Measurements from ENCODE around the gene RNU5D-1. TPM values are rescaled to one million over a fixed set of nuclear protein-coding genes. Genes with fewer than 3 reads are reported as not detected.

The RNU5D-1 gene
- total RNA-seq, 1 experiment from 2014 or later = not detected

DNA sequence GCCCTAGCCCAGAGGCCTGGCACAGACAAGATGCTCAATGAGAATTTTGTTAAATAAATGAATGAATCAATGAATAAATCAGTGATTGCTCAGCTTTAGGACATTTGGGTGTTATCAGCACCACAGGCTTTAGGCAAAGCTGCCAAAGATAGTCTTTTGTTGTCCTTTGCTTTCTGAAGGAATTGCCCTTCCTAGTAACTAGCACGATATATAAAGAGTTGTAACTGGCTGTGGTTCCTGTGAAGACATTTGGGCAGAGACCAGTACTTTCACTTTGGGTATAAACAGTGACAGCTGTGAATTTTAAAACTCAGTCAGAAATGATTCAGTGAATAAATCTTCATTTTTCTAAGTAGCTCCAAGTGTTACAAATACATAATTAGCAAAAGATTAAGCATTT is 13.3 kb downstream of the RNU5D-1 start (continued):
- TF ChIP-seq, protein P1, sequence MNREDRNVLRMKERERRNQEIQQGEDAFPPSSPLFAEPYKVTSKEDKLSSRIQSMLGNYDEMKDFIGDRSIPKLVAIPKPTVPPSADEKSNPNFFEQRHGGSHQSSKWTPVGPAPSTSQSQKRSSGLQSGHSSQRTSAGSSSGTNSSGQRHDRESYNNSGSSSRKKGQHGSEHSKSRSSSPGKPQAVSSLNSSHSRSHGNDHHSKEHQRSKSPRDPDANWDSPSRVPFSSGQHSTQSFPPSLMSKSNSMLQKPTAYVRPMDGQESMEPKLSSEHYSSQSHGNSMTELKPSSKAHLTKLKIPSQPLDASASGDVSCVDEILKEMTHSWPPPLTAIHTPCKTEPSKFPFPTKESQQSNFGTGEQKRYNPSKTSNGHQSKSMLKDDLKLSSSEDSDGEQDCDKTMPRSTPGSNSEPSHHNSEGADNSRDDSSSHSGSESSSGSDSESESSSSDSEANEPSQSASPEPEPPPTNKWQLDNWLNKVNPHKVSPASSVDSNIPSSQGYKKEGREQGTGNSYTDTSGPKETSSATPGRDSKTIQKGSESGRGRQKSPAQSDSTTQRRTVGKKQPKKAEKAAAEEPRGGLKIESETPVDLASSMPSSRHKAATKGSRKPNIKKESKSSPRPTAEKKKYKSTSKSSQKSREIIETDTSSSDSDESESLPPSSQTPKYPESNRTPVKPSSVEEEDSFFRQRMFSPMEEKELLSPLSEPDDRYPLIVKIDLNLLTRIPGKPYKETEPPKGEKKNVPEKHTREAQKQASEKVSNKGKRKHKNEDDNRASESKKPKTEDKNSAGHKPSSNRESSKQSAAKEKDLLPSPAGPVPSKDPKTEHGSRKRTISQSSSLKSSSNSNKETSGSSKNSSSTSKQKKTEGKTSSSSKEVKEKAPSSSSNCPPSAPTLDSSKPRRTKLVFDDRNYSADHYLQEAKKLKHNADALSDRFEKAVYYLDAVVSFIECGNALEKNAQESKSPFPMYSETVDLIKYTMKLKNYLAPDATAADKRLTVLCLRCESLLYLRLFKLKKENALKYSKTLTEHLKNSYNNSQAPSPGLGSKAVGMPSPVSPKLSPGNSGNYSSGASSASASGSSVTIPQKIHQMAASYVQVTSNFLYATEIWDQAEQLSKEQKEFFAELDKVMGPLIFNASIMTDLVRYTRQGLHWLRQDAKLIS (CRISPR knock-in tag; IDR thresholded peaks at IDR 0.05; ENCODE audit: borderline replicate concordance) = no peak
- TF ChIP-seq ZNF121 (CRISPR knock-in tag; IDR thresholded peaks at IDR 0.05) = no peak
- no peak for TF ChIP-seq ZNF219 (CRISPR knock-in tag; IDR thresholded peaks at IDR 0.05; ENCODE audit: borderline replicate concordance)
- no peak for TF ChIP-seq ZNF416 (CRISPR knock-in tag; IDR thresholded peaks at IDR 0.05)

DNA sequence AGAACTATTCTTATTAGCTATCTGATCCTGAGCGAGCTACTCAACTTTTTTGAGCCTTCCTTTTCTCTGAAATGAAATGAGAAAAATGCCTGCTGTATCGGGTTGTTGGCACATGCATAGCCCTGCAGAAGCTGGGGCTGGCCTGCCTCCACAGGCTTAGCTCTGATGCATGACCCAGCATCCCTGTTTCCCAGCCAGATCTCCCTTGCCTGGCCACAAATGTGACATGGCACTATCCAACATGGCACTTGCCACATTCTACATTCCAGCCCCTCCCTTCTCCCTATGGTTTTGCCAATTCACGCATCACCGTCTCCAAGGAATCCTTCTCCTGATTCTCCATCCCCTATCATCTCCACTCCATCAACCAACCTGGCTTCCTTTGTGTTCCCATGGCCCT is 13.8 kb downstream of the RNU5D-1 start:
- no peak for DNase-seq (ENCODE audit: low spot score)
- peaks cover 4% of the 10 kb centered on the region; the same call in 1 of the 2 replicates for H3K4me1 Mint-ChIP-seq

More for the DNA sequence above, 13.8 kb downstream of the RNU5D-1 start:
- POLR2A ChIA-PET = no interaction called here
- Mint-ChIP-seq H3K27ac (no peak overlapping the region), H3K4me3 (no peak overlapping the region), H3K9me3 (no peaks in the 10 kb centered on the region), H3K36me3 (no peaks in the 10 kb centered on the region), H3K27me3 (ENCODE audit: low read depth) (peaks cover 3% of the 10 kb centered on the region)
- no peak for ATAC-seq
- TF ChIP-seq SMAD3 (CRISPR knock-in tag; IDR thresholded peaks at IDR 0.05; ENCODE audit: borderline replicate concordance) (no peak), TEAD1 (CRISPR knock-in tag; IDR thresholded peaks at IDR 0.05) (no peak), CREB1 (CRISPR knock-in tag; IDR thresholded peaks at IDR 0.05) (no peak), KAT7 (CRISPR knock-in tag; IDR thresholded peaks at IDR 0.05; ENCODE audit: borderline replicate concordance) (no peak), FOXJ3 (CRISPR knock-in tag; IDR thresholded peaks at IDR 0.05; ENCODE audit: borderline replicate concordance) (no peak)
- TF ChIP-seq, protein P2, sequence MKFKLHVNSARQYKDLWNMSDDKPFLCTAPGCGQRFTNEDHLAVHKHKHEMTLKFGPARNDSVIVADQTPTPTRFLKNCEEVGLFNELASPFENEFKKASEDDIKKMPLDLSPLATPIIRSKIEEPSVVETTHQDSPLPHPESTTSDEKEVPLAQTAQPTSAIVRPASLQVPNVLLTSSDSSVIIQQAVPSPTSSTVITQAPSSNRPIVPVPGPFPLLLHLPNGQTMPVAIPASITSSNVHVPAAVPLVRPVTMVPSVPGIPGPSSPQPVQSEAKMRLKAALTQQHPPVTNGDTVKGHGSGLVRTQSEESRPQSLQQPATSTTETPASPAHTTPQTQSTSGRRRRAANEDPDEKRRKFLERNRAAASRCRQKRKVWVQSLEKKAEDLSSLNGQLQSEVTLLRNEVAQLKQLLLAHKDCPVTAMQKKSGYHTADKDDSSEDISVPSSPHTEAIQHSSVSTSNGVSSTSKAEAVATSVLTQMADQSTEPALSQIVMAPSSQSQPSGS (CRISPR knock-in tag; IDR thresholded peaks at IDR 0.05; ENCODE audit: borderline replicate concordance, low read depth) = no peak
- TF ChIP-seq, protein P3, sequence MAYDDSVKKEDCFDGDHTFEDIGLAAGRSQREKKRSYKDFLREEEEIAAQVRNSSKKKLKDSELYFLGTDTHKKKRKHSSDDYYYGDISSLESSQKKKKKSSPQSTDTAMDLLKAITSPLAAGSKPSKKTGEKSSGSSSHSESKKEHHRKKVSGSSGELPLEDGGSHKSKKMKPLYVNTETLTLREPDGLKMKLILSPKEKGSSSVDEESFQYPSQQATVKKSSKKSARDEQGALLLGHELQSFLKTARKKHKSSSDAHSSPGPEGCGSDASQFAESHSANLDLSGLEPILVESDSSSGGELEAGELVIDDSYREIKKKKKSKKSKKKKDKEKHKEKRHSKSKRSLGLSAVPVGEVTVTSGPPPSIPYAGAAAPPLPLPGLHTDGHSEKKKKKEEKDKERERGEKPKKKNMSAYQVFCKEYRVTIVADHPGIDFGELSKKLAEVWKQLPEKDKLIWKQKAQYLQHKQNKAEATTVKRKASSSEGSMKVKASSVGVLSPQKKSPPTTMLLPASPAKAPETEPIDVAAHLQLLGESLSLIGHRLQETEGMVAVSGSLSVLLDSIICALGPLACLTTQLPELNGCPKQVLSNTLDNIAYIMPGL (CRISPR knock-in tag; IDR thresholded peaks at IDR 0.05) = no peak
- TF ChIP-seq, protein P4, sequence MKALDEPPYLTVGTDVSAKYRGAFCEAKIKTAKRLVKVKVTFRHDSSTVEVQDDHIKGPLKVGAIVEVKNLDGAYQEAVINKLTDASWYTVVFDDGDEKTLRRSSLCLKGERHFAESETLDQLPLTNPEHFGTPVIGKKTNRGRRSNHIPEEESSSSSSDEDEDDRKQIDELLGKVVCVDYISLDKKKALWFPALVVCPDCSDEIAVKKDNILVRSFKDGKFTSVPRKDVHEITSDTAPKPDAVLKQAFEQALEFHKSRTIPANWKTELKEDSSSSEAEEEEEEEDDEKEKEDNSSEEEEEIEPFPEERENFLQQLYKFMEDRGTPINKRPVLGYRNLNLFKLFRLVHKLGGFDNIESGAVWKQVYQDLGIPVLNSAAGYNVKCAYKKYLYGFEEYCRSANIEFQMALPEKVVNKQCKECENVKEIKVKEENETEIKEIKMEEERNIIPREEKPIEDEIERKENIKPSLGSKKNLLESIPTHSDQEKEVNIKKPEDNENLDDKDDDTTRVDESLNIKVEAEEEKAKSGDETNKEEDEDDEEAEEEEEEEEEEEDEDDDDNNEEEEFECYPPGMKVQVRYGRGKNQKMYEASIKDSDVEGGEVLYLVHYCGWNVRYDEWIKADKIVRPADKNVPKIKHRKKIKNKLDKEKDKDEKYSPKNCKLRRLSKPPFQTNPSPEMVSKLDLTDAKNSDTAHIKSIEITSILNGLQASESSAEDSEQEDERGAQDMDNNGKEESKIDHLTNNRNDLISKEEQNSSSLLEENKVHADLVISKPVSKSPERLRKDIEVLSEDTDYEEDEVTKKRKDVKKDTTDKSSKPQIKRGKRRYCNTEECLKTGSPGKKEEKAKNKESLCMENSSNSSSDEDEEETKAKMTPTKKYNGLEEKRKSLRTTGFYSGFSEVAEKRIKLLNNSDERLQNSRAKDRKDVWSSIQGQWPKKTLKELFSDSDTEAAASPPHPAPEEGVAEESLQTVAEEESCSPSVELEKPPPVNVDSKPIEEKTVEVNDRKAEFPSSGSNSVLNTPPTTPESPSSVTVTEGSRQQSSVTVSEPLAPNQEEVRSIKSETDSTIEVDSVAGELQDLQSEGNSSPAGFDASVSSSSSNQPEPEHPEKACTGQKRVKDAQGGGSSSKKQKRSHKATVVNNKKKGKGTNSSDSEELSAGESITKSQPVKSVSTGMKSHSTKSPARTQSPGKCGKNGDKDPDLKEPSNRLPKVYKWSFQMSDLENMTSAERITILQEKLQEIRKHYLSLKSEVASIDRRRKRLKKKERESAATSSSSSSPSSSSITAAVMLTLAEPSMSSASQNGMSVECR (CRISPR knock-in tag; IDR thresholded peaks at IDR 0.05; ENCODE audit: borderline replicate concordance) = no peak
- TF ChIP-seq, protein P5, sequence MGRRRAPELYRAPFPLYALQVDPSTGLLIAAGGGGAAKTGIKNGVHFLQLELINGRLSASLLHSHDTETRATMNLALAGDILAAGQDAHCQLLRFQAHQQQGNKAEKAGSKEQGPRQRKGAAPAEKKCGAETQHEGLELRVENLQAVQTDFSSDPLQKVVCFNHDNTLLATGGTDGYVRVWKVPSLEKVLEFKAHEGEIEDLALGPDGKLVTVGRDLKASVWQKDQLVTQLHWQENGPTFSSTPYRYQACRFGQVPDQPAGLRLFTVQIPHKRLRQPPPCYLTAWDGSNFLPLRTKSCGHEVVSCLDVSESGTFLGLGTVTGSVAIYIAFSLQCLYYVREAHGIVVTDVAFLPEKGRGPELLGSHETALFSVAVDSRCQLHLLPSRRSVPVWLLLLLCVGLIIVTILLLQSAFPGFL (CRISPR knock-in tag; IDR thresholded peaks at IDR 0.05; ENCODE audit: borderline replicate concordance) = no peak
- CTCF ChIA-PET = interaction anchor here (0.6 to 5.2 kb wide), 4 partner anchors 10 to 216 kb away, joined by 3 to 40 read pairs (median 5); partner anchors contain the start of gene RNU5D-1
